Epithelial cell of proximal tubule (primary cell): ENCODE data around the gene NTM. TPM values are rescaled to one million over a fixed set of nuclear protein-coding genes. Genes with fewer than 3 reads are reported as not detected.

Experiments
- DNase-seq: peaks from one replicate; pipeline ENCODE4 v3.0.0-alpha.2; 2011; ENCODE audit warnings: low read depth
- H3K4me3 ChIP-seq: 2 replicates; pipeline ENCODE4 v1.5.1; 2011; ENCODE audit warnings: low read depth, mild to moderate bottlenecking, low read length
- total RNA-seq: library from RNA; depleted of rRNA; stranded (reverse); fragments of >200 nt; gene quantifications from 2 replicates; pipeline ENCODE4 v1.2.3, GENCODE V29; 2015
- TF ChIP-seq, protein P1 (sequence below): conservative IDR thresholded peaks from 2 replicates; pipeline ENCODE4 v1.5.1; 2012; ENCODE audit warnings: low read depth, mild to moderate bottlenecking, low read length

Gene NTM
- total RNA-seq, 1 donor from 2014 or later, result 5.3 TPM

DNA sequence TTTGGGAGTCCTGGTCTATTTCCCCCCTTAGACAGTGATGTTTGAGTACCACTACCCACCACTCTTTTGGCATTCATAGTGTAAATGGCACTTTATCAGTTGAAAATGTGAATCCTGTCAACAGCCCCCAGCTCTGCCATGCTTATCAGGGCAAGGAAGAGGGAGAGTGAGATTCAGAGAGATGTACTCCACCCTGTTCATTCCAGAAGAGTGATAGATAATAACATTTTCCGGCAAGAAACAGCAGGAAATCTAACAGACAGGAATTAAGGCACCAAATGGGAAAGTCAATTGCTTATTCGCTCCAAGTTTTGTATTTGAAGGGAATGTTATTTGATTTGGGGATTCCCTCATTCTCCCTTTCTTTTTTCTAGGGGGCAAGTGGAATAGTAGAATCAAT, 681.9 kb downstream of the NTM start:
- TF ChIP-seq, protein P1, sequence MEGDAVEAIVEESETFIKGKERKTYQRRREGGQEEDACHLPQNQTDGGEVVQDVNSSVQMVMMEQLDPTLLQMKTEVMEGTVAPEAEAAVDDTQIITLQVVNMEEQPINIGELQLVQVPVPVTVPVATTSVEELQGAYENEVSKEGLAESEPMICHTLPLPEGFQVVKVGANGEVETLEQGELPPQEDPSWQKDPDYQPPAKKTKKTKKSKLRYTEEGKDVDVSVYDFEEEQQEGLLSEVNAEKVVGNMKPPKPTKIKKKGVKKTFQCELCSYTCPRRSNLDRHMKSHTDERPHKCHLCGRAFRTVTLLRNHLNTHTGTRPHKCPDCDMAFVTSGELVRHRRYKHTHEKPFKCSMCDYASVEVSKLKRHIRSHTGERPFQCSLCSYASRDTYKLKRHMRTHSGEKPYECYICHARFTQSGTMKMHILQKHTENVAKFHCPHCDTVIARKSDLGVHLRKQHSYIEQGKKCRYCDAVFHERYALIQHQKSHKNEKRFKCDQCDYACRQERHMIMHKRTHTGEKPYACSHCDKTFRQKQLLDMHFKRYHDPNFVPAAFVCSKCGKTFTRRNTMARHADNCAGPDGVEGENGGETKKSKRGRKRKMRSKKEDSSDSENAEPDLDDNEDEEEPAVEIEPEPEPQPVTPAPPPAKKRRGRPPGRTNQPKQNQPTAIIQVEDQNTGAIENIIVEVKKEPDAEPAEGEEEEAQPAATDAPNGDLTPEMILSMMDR, result no peak

DNA sequence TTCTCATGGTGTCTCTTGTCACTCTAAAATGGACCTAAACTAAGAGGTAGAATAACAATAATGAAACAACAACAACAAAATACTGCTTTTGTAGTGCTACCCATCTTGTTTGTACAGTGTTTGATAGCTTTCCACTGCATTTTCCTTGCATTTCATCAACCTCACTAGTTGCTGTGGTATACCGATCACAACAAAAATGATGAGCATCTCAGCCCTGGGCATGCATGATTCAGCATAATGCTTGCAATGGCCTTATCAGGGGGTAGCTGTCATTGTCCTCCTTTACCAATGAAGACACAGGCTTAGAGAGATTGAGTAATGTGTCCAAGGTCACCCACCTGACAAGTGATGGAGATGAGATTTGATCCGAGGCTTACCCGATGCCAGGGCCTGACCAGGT, 682.5 kb downstream of the NTM start:
- DNase-seq, result no peak
- TF ChIP-seq, protein P1, result no peak
- H3K4me3 ChIP-seq, result no peak overlapping the region

More for the DNA sequence above, 681.9 kb downstream of the NTM start:
- no peak overlapping the region for H3K4me3 ChIP-seq
- DNase-seq, result no peak

DNA sequence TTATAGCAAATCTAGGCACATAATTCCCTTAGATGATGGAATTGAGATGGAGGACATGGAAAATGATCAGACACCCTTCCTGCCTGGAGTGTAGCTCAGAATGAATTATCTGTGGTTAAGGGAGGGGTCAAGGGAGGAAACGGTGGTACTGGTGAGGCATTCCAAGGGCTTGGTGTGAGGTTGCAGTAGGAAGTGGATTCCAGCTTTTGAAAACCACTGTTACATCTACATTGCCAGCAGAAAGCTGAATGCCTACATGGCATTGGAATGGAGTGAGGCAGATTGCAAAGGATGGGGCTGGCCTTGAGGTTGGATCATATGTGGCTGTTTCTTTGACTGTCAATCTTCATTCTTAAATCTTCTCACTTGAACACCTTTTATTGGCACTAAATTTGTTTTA, 684.4 kb downstream of the NTM start:
- TF ChIP-seq, protein P1, result no peak
- DNase-seq, result no peak
- H3K4me3 ChIP-seq, result no peak overlapping the region

DNA sequence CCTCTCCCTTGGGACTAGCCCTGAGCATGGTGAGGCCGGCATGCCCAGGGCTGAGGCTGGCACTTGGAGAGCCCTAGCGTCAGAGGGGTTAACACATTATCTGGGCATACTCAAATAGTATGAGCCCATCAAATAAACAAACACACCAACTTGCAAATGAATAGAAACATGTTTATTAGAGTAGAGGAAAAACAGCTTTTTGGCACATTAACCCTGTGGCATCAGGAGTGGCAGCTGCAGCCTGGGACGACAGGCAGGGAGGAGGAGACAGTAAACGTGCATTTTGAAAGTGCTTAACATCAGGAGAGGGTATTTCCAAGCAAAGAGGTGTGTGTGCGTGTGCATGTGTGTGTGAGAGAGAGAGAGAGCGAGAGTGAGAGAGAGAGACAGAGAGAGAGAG, 684.9 kb downstream of the NTM start:
- TF ChIP-seq, protein P1, result no peak
- H3K4me3 ChIP-seq, result no peak overlapping the region
- DNase-seq, result no peak

DNA sequence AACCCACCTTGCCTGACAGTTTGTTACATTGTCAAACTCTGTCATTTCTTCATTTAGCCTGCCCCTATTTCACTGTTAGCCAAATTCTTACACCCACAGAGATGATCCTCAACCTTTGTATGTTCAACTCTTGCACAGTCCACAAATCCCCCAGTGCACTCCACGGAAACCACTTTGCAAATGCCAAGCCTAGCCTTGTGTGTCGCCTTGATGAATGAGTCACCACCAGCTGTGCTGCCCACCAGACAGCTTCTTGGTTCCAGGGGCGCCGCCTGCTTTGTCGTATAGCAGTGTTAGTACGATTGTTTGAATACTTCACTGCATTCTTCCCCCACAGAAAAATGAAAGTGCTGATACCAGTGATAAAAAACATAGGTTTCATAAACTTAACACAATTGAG, 686.3 kb downstream of the NTM start:
- TF ChIP-seq, protein P1, result no peak
- DNase-seq, result no peak
- no peak overlapping the region for H3K4me3 ChIP-seq

DNA sequence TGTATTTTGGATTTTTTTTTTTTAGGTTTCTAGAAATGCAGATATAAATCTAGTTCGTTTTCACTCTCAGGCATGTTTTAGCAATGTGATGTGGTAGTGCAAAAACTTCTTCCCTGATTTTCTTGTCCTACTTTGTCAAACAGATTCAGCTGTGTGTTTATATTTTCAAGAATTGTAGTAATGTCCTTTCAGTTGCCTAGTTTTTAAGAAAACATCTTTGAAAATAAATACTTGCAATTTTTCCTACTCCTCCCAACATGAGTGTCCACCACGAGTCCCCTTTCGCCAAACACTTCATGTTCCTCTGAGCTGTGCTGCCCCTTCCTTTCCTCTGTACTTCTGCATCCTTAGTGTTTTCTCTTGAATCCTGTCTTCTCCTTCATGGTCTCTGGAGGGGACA, 686.9 kb downstream of the NTM start:
- no peak for DNase-seq
- H3K4me3 ChIP-seq, result no peak overlapping the region
- TF ChIP-seq, protein P1, result no peak

DNA sequence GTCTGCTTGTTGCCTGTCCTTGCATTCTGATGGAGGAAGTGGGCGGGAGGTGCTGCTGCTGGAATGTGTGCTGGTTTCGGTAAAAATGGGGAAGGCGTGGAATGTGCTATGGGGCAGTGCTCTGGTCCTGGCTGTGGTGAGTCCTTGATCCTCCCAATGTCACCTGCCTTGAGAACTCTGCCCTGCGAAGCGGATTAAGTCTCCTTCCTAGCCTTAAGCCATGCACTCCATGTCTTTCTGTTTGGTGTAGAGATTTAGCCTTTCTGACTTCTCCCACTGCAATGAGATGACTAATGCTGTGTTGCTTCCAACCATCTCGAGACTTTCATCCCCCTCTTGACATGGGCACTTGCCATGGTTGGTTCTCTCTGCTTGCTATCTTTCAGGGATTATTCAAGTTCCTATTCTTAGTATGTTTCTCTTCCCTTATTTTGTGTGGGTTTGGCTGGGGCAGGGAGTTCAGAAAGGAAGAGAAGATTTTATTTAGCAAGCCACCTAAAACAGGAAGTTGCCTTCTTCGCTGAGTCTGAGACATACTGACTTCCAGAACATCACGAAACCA, 687.9 kb downstream of the NTM start:
- TF ChIP-seq, protein P1, result no peak
- H3K4me3 ChIP-seq, result no peak overlapping the region
- DNase-seq, result no peak
